Stimulated activated CD8-positive, alpha-beta memory T cell treated with anti-CD3 and anti-CD28 coated beads, Interleukin-15, amount 100 ng/mL, for 4 hours (primary cell): ENCODE data around the gene NSD1.
"Not testable (repeated sequence)": the region's sequence is repeated elsewhere in the genome, so short reads cannot be mapped to it uniquely, and the experiment has no call there.

Source experiments
- DNase-seq, 2 donors: peaks; one replicate each; pipeline ENCODE4 v3.0.0-alpha.2; 2020; ENCODE audit warnings: low read depth in 2 of 2

The NSD1 gene

GRCh38 chr5:177126771-177127170 lies 6.8 kb upstream of the NSD1 start:
- no peak for DNase-seq

- DNase-seq, result no peak
These were observed 5.0 kb upstream of the NSD1 start for GRCh38 chr5:177128551-177128981.

GRCh38 chr5:177130211-177131018 lies 3.2 kb upstream of the NSD1 start:
- DNase-seq, result no peak

DNA sequence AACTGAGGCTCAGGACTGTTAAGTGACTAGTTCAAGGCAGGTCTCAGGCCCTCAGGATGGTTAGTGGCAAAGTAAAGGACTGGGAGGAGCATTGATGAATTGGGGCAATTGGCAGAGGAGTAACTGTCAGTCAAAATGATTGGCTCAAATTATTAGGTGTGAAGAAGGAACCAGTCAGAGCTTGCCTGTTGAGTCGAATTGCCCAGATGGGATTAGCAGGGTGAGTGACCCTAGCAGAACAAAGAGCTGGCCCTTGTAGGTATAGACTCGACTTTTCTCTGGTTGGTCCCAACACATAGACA lies 2.6 kb upstream of the NSD1 start:
- DNase-seq, result no peak

DNA sequence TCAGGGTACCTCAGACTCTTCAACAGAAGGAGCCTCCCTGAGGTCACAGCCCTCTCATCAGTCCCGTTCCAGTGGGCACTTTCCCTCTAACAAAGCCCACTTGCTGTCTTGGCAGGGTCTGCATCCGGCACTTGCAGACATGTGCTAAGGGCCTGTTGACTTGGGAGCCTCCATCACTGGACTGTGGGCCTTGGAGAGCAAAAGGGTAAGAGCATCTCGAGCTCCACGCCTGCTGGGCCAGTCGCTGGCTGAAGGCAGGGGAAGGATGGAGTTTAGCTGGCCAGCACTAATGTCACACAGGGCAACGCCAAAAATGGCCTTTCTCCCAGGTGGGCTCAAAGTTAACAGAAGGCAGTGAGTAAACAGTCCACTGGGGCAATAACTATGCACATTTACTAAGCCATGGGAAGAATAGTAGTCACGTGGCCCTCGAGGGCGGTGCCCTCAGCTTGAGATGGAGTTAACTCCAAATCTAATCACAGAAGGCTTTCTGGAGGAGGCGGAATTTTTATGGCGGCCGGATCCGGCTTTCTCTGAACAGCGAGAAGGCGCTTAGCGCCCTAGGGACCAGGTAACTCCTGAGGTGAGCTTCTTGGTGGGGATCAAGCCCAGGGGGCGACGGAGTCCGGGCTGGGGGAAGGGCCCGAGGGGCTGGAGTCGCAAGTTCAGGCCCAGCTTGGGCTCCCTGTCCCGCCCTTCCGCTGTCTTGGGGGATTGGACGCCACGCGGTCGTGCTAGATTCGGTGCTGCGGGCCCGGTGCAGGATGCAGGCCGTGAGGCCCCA lies 2.0 kb upstream of the NSD1 start:
- no peak for DNase-seq

DNA sequence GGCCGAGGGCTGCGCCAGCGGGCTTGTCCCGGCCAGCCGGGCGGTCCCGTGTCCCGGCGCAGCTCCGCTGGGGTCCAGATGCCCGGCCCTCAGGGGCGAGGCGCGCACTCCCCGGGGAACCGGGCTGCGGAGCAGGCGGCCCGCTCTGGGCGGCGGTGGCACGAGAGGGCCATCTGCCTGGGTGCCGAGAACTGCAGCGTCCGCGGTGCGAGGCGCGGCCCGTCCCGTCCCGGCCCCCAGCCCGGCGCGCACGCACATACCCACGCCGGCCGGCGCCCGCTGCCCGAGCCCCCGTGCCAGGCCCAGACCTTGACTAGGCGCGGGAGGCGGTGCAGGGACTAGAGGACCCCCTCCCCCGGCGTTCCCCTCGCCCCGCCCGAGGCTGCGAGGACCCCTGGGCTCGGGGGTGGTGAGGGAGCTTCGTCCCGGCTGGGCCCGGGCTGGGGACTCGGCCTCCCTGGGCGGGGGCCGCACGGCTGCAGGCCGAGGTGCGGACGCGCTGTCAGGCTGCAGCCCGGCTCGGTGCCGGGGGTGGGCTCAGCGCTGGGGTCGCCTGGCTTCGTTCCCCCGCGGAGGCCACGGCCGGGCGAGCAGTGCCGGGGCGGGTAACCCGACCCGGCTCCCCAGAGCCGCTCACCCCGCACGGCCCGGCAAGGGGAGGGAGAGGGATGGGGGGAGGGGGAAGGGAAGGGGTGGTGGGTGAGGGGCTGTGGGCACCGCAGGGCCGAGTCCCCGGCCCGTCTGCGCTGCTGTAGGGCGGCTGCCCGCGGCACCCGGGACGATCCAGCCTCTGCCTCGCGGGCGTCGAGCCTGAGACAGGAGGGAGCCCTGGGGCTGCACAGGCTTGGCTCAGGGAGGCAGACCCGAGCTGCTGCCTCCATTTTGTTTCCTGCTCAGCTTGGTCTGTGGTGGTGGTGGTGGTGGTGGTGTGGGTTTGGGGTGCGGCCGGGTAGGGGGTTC lies 1.2 kb upstream of the NSD1 start:
- no peak for DNase-seq

- no peak for DNase-seq
These were observed 502 bp downstream of the NSD1 start for GRCh38 chr5:177133853-177134696.

DNA sequence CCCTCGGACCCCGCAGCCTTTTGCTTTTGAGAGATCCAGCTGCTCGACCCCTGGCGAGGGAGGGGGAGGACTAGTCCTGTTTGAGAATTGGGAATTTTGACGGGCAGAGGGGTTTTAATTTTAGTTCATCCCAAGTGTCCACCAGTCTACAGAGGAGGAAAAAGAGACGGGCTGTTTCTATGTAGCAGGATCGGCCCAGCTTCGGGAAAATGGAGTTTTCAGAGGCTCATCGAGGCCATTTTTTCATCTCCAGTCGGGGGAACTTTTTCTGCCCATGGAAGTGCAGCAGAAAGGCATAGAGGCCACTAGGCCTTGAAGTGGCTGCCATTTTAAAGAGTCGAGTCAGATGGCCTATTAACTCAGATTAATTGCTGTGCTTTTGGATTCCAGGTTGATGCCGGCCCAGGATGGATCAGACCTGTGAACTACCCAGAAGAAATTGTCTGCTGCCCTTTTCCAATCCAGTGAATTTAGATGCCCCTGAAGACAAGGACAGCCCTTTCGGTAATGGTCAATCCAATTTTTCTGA lies 1.2 kb downstream of the NSD1 start:
- DNase-seq, result no peak

DNA sequence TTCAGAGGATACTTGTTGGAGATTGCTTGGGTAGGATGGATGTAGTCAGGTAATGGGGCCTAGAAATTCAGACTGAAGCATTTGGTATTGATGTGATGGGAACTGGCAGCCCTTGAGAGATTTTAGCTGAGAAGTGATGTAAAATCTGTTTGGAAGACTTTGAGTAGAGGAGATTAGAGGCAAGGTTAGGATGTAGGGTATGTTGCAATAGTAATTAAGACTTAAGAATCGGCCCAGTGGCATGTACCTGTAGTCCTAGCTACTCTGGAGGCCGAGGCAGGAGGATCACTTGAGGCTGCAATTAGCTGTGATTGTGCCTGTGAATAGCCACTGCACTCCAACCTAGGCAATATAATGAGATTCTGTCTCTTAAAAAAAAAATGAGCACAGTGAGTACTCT lies 6.7 kb downstream of the NSD1 start:
- no peak for DNase-seq

DNA sequence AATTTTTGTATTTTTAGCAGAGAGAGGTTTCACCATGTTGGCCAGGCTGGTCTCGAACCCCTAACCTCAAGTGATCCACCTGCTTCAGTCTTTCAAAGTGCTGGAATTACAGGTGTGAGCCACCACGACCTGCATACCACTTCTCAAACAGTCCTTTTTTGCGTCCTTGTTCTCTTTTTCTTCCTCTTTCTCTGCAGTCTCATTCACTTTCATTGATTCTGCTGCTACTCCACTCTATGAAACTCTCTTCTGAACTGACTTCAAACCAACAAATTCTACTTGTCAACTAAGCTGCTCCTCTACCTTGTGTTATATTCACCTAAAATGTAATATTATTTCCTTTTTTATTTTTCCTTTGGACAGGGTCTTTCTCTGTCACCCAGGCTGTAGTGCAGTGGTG lies 7.9 kb downstream of the NSD1 start:
- no peak for DNase-seq

DNA sequence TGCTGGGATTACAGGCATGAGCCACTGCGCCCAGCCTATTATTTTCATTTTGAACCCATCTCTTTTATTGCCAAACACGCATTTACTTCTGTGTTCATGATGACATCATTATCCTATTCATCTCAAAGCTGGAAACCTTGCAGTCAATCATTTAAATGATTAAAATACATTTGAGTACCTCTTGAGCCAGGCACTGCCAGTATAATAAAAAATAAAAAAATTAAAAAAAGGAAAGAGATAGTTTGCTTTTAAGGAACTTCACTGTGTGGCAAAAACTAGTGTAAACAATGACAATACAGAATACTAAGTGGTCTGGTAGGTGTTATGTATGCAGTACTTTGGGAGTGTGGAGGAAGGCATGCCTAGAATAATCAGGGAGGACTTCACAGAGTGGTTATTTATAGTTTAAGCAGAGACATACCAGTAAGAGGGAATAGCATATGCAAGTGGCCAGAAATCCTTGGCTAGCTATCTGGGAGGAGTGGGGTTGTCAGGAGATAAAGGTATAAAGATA lies 8.6 kb downstream of the NSD1 start:
- no peak for DNase-seq

GRCh38 chr5:177142778-177143177 lies 9.2 kb downstream of the NSD1 start:
- no peak for DNase-seq

- no peak for DNase-seq
These were observed 13.5 kb downstream of the NSD1 start for GRCh38 chr5:177146891-177147638.

DNA sequence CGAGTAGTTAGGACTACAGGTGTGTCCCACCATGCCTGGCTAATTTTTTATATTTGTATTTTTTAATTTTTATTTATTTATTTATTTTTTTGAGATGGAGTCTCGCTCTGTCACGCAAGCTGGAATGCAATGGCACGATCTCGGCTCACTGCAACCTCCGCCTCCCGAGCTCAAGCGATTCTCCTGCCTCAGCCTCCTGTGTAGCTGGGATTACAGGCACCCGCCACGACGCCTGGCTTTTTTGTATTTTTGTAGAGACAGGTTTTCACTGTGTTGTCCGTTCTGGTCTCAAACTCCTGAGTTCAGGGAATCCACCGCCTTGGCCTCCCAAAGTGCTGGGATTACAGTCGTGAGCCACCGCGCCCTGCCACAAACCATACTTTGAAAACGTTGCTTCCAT lies 16.5 kb downstream of the NSD1 start:
- DNase-seq, result not testable (repeated sequence)

- DNase-seq, result no peak
These were observed 20.6 kb downstream of the NSD1 start for GRCh38 chr5:177154003-177154643.

- no peak for DNase-seq
These were observed 28.8 kb downstream of the NSD1 start for GRCh38 chr5:177162379-177162778.

- DNase-seq, result no peak
These were observed 29.9 kb downstream of the NSD1 start for GRCh38 chr5:177163500-177163899.

DNA sequence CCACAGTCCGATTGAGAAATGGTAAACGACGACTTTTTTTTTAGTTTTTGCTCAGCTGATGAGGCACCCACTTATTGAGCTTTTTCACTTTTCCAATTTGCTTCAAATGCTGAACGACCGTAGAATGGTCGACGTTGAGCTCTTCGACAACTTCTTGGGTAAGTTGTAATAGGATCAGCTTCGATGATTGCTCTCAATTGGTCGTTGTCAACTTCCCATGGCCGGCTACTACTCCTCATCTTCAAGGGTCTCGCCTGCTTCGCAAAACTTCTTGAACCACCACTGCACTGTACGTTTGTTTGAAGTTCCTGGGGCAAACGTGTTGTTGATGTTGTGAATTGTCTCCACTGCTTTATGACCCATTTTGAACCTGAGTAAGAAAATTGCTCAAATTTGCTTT lies 35.7 kb downstream of the NSD1 start:
- DNase-seq, result no peak

DNA sequence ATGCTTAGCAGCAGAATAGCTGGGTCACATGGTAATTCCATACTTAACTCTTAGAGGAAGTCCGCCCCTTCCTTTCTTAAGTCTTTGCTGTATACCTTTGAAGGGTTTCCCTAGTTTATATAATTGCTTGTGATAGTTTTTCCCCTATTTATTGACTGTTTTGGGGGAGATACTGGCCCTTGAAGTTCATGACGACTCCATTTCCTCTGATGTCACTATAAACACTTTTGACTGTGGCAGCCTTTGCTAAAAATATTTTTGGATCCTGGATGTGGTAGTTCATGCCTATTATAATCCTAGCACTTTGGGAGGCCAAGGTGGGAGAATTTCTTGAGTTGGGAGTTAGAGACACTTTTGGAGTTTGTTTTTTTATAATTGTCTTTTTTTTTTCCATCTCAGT lies 38.4 kb downstream of the NSD1 start:
- no peak for DNase-seq

DNA sequence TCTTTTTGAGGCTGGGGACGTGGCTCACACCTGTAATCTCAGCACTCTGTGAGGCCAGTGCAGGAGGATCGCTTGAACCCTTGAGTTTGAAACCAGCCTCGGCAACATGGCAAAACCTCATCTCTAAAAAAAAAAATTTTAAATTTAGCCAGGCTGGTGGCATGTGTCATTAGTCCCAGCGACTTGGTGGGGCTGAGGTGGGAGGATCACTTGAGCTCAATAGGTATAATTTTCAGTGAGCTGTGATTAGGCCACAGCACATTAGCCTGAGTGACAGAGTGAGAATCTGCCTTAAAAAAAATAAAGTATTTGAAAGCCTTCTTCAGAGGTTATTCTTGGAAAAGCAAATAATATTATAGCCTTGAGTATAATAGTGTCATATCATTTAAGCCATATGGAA lies 41.8 kb downstream of the NSD1 start:
- no peak for DNase-seq
